HEK293T (cell line): ENCODE data around the gene RPTOR.

Experiments used
- BHLHE40 ChIP-seq: fragments of 450-650 bp; IDR thresholded peaks from 2 replicates; pipeline ENCODE4 v1.6.1; 2016; ENCODE audit warnings: mild to moderate bottlenecking, moderate library complexity, borderline replicate concordance
- CTBP1 ChIP-seq: fragments of 450-650 bp; IDR thresholded peaks from 2 replicates; pipeline ENCODE4 v1.6.1; 2016; ENCODE audit warnings: borderline replicate concordance
- ELF4 ChIP-seq: fragments of 450-650 bp; IDR thresholded peaks from 2 replicates; pipeline ENCODE4 v1.6.1; 2017; ENCODE audit warnings: antibody characterized with exemption
- FOXA1 ChIP-seq: fragments of 450-650 bp; IDR thresholded peaks from 2 replicates; pipeline ENCODE4 v1.6.1; 2016; ENCODE audit warnings: mild to moderate bottlenecking
- FOXM1 ChIP-seq: fragments of 450-650 bp; IDR thresholded peaks from 2 replicates; pipeline ENCODE4 v1.6.1; 2017; ENCODE audit warnings: mild to moderate bottlenecking, borderline replicate concordance
- HDGF ChIP-seq: fragments of 450-650 bp; IDR thresholded peaks from 2 replicates; pipeline ENCODE4 v1.6.1; 2017; ENCODE audit warnings: antibody characterized with exemption, borderline replicate concordance
- LEF1 ChIP-seq: fragments of 450-650 bp; IDR thresholded peaks from 2 replicates; pipeline ENCODE4 v1.6.1; 2017; ENCODE audit warnings: mild to moderate bottlenecking, borderline replicate concordance
- ZNF384 ChIP-seq: fragments of 450-650 bp; IDR thresholded peaks from 2 replicates; pipeline ENCODE4 v1.6.1; 2016

DNA sequence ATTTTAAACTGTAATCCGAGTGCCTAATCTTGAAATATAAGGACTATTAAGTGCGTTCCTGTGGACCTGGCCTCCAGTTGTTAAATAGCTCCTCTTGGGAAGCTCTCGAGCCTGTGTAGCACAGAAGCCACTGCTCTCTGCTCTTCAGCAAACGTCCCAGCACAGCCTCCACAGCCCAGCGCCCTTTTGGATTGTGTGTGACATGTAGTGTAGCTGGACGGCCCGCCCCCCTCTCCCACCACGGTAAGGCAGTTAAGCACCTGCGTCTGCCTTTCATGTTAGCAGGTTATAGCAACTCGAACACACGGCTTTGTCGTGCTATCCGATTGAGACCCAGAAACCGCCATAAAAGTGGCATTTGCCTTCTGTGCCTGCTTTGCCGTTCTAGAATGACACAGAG, 367.8 kb downstream of the RPTOR start:
- TF ChIP-seq BHLHE40 (no peak), ZNF384 (no peak), ELF4 (no peak), FOXA1 (no peak), HDGF (no peak), FOXM1 (no peak), LEF1 (no peak), CTBP1 (no peak)
